ENCODE results near the gene PSEN1. TPM values are rescaled to one million over a fixed set of nuclear protein-coding genes. Genes with fewer than 3 reads are reported as not detected.

Gene PSEN1
- total RNA-seq, 4 donors from 2014 or later: 54.6 to 100 (median 68.1) TPM

GRCh38 chr14:73258076-73258475, 121.8 kb downstream of the PSEN1 start:
- peaks cover 0 to 2% of the 10 kb centered on the region in 2 donors for H3K36me3 ChIP-seq
- intact Hi-C loops (cut with DNase I): no loop called here
- no peaks in the 10 kb centered on the region for H3K9me3 ChIP-seq
- no peak overlapping the region for H3K27ac ChIP-seq
- TF ChIP-seq CTCF (IDR thresholded peaks at IDR 0.05) (no peak), POLR2A (IDR thresholded peaks at IDR 0.05) (no peak)
- H3K4me3 ChIP-seq (replicated peaks in 1 of 3): no peak overlapping the region
- H3K4me1 ChIP-seq: no peaks in the 10 kb centered on the region
- WGBS, 2 donors: 94 to 96% methylated on average over 4 of the region's 4 CpGs
- H3K27me3 ChIP-seq: no peaks in the 10 kb centered on the region
- DNase-seq: no peak

GRCh38 chr14:73258845-73259611, 122.7 kb downstream of the PSEN1 start:
- Histone ChIP-seq H3K4me1 (no peaks in the 10 kb centered on the region), H3K36me3 (peaks cover 0 to under 1% of the 10 kb centered on the region in 2 donors), H3K27ac (no peak overlapping the region), H3K4me3 (replicated peaks in 1 of 3) (no peak overlapping the region), H3K9me3 (no peaks in the 10 kb centered on the region), H3K27me3 (no peaks in the 10 kb centered on the region)
- intact Hi-C loops (cut with DNase I): no loop called here
- TF ChIP-seq CTCF (IDR thresholded peaks at IDR 0.05): no peak
- DNase-seq: no peak
- WGBS, 2 donors: 90 to 95% methylated on average over 4 to 16 of the region's 20 CpGs

GRCh38 chr14:73259837-73260236, 123.5 kb downstream of the PSEN1 start:
- H3K27me3 ChIP-seq: no peaks in the 10 kb centered on the region
- H3K4me1 ChIP-seq: no peaks in the 10 kb centered on the region
- intact Hi-C loops (cut with DNase I): no loop called here
- WGBS, 2 donors: 91% methylated on average over 8 to 9 of the region's 9 CpGs
- no peak for DNase-seq
- no peak overlapping the region for H3K4me3 ChIP-seq (replicated peaks in 1 of 3)
- no peaks in the 10 kb centered on the region for H3K9me3 ChIP-seq
- TF ChIP-seq CTCF (IDR thresholded peaks at IDR 0.05): no peak
- TF ChIP-seq POLR2A (IDR thresholded peaks at IDR 0.05): no peak
- H3K27ac ChIP-seq: no peak overlapping the region
- peaks cover 0 to 9% of the 10 kb centered on the region in 2 donors for H3K36me3 ChIP-seq

- Histone ChIP-seq H3K9me3 (no peaks in the 10 kb centered on the region), H3K27ac (no peak overlapping the region), H3K4me3 (replicated peaks in 1 of 3) (no peak overlapping the region), H3K36me3 (peaks cover 0 to 10% of the 10 kb centered on the region in 2 donors), H3K27me3 (no peaks in the 10 kb centered on the region), H3K4me1 (no peaks in the 10 kb centered on the region)
- 75 to 83% methylated on average over 5 to 9 of the region's 11 CpGs for WGBS, 2 donors
- TF ChIP-seq POLR2A (IDR thresholded peaks at IDR 0.05) (no peak), CTCF (IDR thresholded peaks at IDR 0.05) (no peak)
- intact Hi-C loops (cut with DNase I): no loop called here
- DNase-seq: no peak
Observed at GRCh38 chr14:73260574-73260973, 124.3 kb downstream of the PSEN1 start.

- DNase-seq: no peak
- Histone ChIP-seq H3K27me3 (no peaks in the 10 kb centered on the region), H3K9me3 (no peaks in the 10 kb centered on the region), H3K36me3 (peaks cover 0 to 10% of the 10 kb centered on the region in 2 donors), H3K4me3 (replicated peaks in 1 of 3) (no peak overlapping the region), H3K27ac (no peak overlapping the region), H3K4me1 (no peaks in the 10 kb centered on the region)
- intact Hi-C loops (cut with DNase I): no loop called here
- WGBS, 2 donors: 74 to 84% methylated on average over 4 to 6 of the region's 6 CpGs
- TF ChIP-seq CTCF (IDR thresholded peaks at IDR 0.05) (no peak), POLR2A (IDR thresholded peaks at IDR 0.05) (no peak)
Observed at GRCh38 chr14:73261075-73261474, 124.8 kb downstream of the PSEN1 start.
